Hematopoietic multipotent progenitor cell treated with erythropoietin and hydrocortisone succinate and interleukin-3 and kit ligand, for 4 days (in vitro differentiated cells): ENCODE measurements around the gene SLBP.

Experiments used
- DNase-seq: peaks from one replicate; pipeline ENCODE4 v3.0.0-alpha.2; 2015

The SLBP gene

GRCh38 chr4:1712216-1713002 is at the start of gene SLBP:
Gene SLBP, minus strand, starts transcription at chr4:1712319. Its CDS starts 131 bp downstream, at chr4:1712188.
- peak; percentile 99 for DNase-seq

- DNase-seq, result no peak
These were observed 49.1 kb upstream of the SLBP start for GRCh38 chr4:1761130-1761689.

- DNase-seq, result no peak
These were observed 48.5 kb upstream of the SLBP start for GRCh38 chr4:1760521-1761071.

GRCh38 chr4:1759818-1760223 is 47.7 kb upstream of the SLBP start:
- DNase-seq, result no peak

- DNase-seq, result no peak
These were observed 47.2 kb upstream of the SLBP start for GRCh38 chr4:1759170-1759817.

GRCh38 chr4:1758306-1759121 is 46.4 kb upstream of the SLBP start:
- DNase-seq, result no peak

GRCh38 chr4:1757836-1758235 is 45.7 kb upstream of the SLBP start:
- DNase-seq, result no peak

- no peak for DNase-seq
These were observed 45.0 kb upstream of the SLBP start for GRCh38 chr4:1756893-1757779.

- DNase-seq, result no peak
These were observed 44.0 kb upstream of the SLBP start for GRCh38 chr4:1756079-1756478.

GRCh38 chr4:1755297-1755696 is 43.2 kb upstream of the SLBP start:
- DNase-seq, result no peak

GRCh38 chr4:1754336-1754735 is 42.2 kb upstream of the SLBP start:
- DNase-seq, result no peak

GRCh38 chr4:1753697-1754311 is 41.7 kb upstream of the SLBP start:
- no peak for DNase-seq

GRCh38 chr4:1753294-1753696 is 41.2 kb upstream of the SLBP start:
- no peak for DNase-seq

GRCh38 chr4:1752284-1753041 is 40.3 kb upstream of the SLBP start:
- DNase-seq, result peak; percentile 60

- DNase-seq, result no peak
These were observed 39.8 kb upstream of the SLBP start for GRCh38 chr4:1751919-1752283.

GRCh38 chr4:1751155-1751918 is 39.2 kb upstream of the SLBP start:
- DNase-seq, result no peak

- DNase-seq, result no peak
These were observed 38.4 kb upstream of the SLBP start for GRCh38 chr4:1750381-1751154.

GRCh38 chr4:1749826-1750225 is 37.7 kb upstream of the SLBP start:
- DNase-seq, result no peak

GRCh38 chr4:1749370-1749769 is 37.3 kb upstream of the SLBP start:
- DNase-seq, result peak; percentile 67
